HCT116 (cell line): ENCODE measurements around the gene SERINC5. TPM values are rescaled to one million over a fixed set of nuclear protein-coding genes. Genes with fewer than 3 reads are reported as not detected.
"Not testable (repeated sequence)": the region's sequence is repeated elsewhere in the genome, so short reads cannot be mapped to it uniquely, and the experiment has no call there.

ENCODE experiments used
- ATAC-seq: fragments of 200-7000 bp; cut with Tn5 transposase; 2 replicates; pipeline ENCODE4 v1.9.1; 2020; ENCODE audit warnings: mild to moderate bottlenecking, moderate library complexity
- BruUV-seq: library from RNA; stranded (reverse); fragments of 400-500 nt; replicated peaks from 2 replicates; lab custom pipeline; 2021; lab: Mats Ljungman, UMichigan
- CTCF ChIA-PET: fragments of 300-600 bp; sonication (Branson Sonifier 250); formaldehyde crosslinking; loops from one replicate; lab custom pipeline; 2021; ENCODE audit warnings: antibody characterized with exemption; lab: Charles Lee
- POLR2A ChIA-PET: fragments of 300-600, 350-600 bp; sonication (Branson Sonifier 250); formaldehyde crosslinking; loops from one replicate; lab custom pipeline; 2021; ENCODE audit warnings: antibody characterized with exemption; lab: Charles Lee
- RAD21 ChIA-PET, 2 experiments: fragments of 300-600 bp; sonication (Branson Sonifier 250); formaldehyde crosslinking; loops; one replicate each; lab custom pipeline; 2023; ENCODE audit warnings: low total read pairs in 2 of 2; ENCODE audit not compliant: uncharacterized antibody in 2 of 2, unreplicated experiment in 2 of 2, low non-redundant PET in 1 of 2; lab: Charles Lee
- DNase-seq: peaks from one replicate; pipeline ENCODE4 v3.0.0-alpha.2; 2010; ENCODE audit warnings: low read depth, low spot score
- H2AFZ ChIP-seq: fragments of 200-600 bp; shearing (Covaris generic), sonication (generic); 2 replicates; pipeline ENCODE4 v1.6.1; 2017; ENCODE audit warnings: low read depth, mixed run types, mixed read lengths, antibody characterized with exemption, low read length; ENCODE audit not compliant: poor library complexity, severe bottlenecking
- H3K27ac ChIP-seq: 2 replicates; pipeline ENCODE4 v1.5.1; 2012; ENCODE audit warnings: low read depth, low read length
- H3K27me3 ChIP-seq: fragments of 200-600 bp; sonication (generic); 2 replicates; pipeline ENCODE4 v1.6.1; 2016; ENCODE audit warnings: mixed run types, low read length, mixed read lengths; ENCODE audit not compliant: insufficient read depth
- H3K36me3 ChIP-seq, 2 experiments: fragments of 200-500 bp in 1 of 2; fragments of 200-600 bp in 1 of 2; sonication (Bioruptor generic) in 1 of 2; sonication (generic) in 1 of 2; 2 replicates each; pipeline versions ENCODE4 v1.5.1 to v1.6.1; 2014 to 2016; ENCODE audit warnings: low read length in 2 of 2, inconsistent platforms in 1 of 2, mixed read lengths in 1 of 2, mixed run types in 1 of 2; ENCODE audit not compliant: insufficient read depth in 2 of 2, control insufficient read depth in 1 of 2
- H3K4me1 ChIP-seq, 2 experiments: fragments of 200-600 bp in 1 of 2; sonication (generic) in 1 of 2; 2 replicates each; pipeline versions ENCODE4 v1.5.1 to v1.6.1; 2012 to 2017; ENCODE audit warnings: low read length in 2 of 2, inconsistent platforms in 1 of 2, mild to moderate bottlenecking in 1 of 2, mixed read lengths in 1 of 2, mixed run types in 1 of 2, moderate library complexity in 1 of 2; ENCODE audit not compliant: insufficient read depth in 2 of 2, control insufficient read depth in 1 of 2
- H3K4me2 ChIP-seq: fragments of 200-600 bp; sonication (generic); 2 replicates; pipeline ENCODE4 v1.6.1; 2017; ENCODE audit warnings: mixed run types, low read length, mixed read lengths
- H3K4me3 ChIP-seq, 2 experiments: fragments of 200-600 bp in 1 of 2; sonication (generic) in 1 of 2; replicated peaks in 1 of 2; 2 replicates each; pipeline ENCODE4 v1.5.1; 2011 to 2016; ENCODE audit warnings: low read length in 2 of 2, control low read depth in 1 of 2, low read depth in 1 of 2, mild to moderate bottlenecking in 1 of 2, mixed read lengths in 1 of 2, mixed run types in 1 of 2
- H3K79me2 ChIP-seq: fragments of 200-600 bp; sonication (generic); 2 replicates; pipeline ENCODE4 v1.6.1; 2017; ENCODE audit warnings: mild to moderate bottlenecking, mixed run types, low read length, moderate library complexity, mixed read lengths; ENCODE audit not compliant: insufficient read depth
- H3K9ac ChIP-seq: fragments of 200-600 bp; sonication (generic); 2 replicates; pipeline ENCODE4 v1.6.1; 2016; ENCODE audit warnings: low read length, mixed read lengths
- H3K9me2 ChIP-seq: fragments of 200-600 bp; sonication (generic), shearing (Covaris generic); 2 replicates; pipeline ENCODE4 v1.6.1; 2017; ENCODE audit warnings: mixed run types, mild to moderate bottlenecking, moderate library complexity; ENCODE audit not compliant: insufficient read depth
- H3K9me3 ChIP-seq, 2 experiments: fragments of 200-500 bp in 1 of 2; fragments of 200-600 bp in 1 of 2; sonication (Bioruptor generic) in 1 of 2; sonication (generic) in 1 of 2; 2 replicates each; pipeline ENCODE4 v1.6.1; 2014 to 2017; ENCODE audit warnings: low read length in 2 of 2, mixed read lengths in 2 of 2, inconsistent platforms in 1 of 2, low read depth in 1 of 2, mild to moderate bottlenecking in 1 of 2, mixed run types in 1 of 2, moderate library complexity in 1 of 2; ENCODE audit not compliant: control insufficient read depth in 1 of 2, insufficient read depth in 1 of 2
- H4K20me1 ChIP-seq: fragments of 200-600 bp; sonication (generic), shearing (Covaris generic); 2 replicates; pipeline ENCODE4 v1.6.1; 2017; ENCODE audit warnings: mixed run types, mild to moderate bottlenecking, moderate library complexity; ENCODE audit not compliant: insufficient read depth
- CEBPB ChIP-seq: IDR thresholded peaks from 2 replicates; pipeline ENCODE4 v1.6.1; 2012; ENCODE audit warnings: low read depth
- intact Hi-C: fragments of 100-400 bp; cut with micrococcal nuclease; formaldehyde crosslinking; loops from 2 replicates; pipeline ENCODE4 v1.10.0; 2022
- total RNA-seq: library from RNA; stranded (reverse); gene quantifications from one replicate; pipeline ENCODE4 v1.2.1, GENCODE V29; 2021; ENCODE audit not compliant: unreplicated experiment
- TF ChIP-seq, protein P1 (sequence below), 3 experiments: fragments of 200-600 bp in 1 of 3; sonication (generic) in 1 of 3; IDR thresholded peaks in 2 of 3; conservative IDR thresholded peaks in 1 of 3; 2 replicates each; pipeline ENCODE4 v1.5.1; 2012 to 2017; ENCODE audit warnings: low read depth in 2 of 3, low read length in 2 of 3, antibody characterized with exemption in 1 of 3, borderline replicate concordance in 1 of 3, control low read depth in 1 of 3, mild to moderate bottlenecking in 1 of 3, mixed read lengths in 1 of 3, mixed run types in 1 of 3, moderate library complexity in 1 of 3; ENCODE audit not compliant: insufficient read depth in 1 of 3

The SERINC5 gene
- total RNA-seq, 1 experiment from 2014 or later: 39.3 TPM

GRCh38 chr5:80185535-80185934, 70.3 kb downstream of the SERINC5 start:
- H3K9ac ChIP-seq, POLR2A ChIA-PET, CTCF ChIA-PET, DNase-seq, H3K4me3 ChIP-seq, H3K9me3 ChIP-seq, H3K36me3 ChIP-seq, H3K27me3 ChIP-seq, H3K9me2 ChIP-seq, H4K20me1 ChIP-seq, RAD21 ChIA-PET, BruUV-seq, H3K79me2 ChIP-seq, H2AFZ ChIP-seq, ATAC-seq: not testable (repeated sequence)
- intact Hi-C loops: loop anchor here (2.0 kb wide), 1 partner anchor 71 kb away; the partner anchor contains the start of gene SERINC5
- H3K4me1 ChIP-seq: peaks cover 66 to 73% of the 10 kb centered on the region in 2 experiments
- H3K27ac ChIP-seq: peak overlapping the region; percentile 66
- H3K4me2 ChIP-seq: peak overlapping the region; percentile 71

- no peaks in the 10 kb centered on the region for H3K9me2 ChIP-seq
- peak overlapping the region; percentile 71 for H3K4me2 ChIP-seq
- POLR2A ChIA-PET: no interaction called here
- TF ChIP-seq, protein P1, sequence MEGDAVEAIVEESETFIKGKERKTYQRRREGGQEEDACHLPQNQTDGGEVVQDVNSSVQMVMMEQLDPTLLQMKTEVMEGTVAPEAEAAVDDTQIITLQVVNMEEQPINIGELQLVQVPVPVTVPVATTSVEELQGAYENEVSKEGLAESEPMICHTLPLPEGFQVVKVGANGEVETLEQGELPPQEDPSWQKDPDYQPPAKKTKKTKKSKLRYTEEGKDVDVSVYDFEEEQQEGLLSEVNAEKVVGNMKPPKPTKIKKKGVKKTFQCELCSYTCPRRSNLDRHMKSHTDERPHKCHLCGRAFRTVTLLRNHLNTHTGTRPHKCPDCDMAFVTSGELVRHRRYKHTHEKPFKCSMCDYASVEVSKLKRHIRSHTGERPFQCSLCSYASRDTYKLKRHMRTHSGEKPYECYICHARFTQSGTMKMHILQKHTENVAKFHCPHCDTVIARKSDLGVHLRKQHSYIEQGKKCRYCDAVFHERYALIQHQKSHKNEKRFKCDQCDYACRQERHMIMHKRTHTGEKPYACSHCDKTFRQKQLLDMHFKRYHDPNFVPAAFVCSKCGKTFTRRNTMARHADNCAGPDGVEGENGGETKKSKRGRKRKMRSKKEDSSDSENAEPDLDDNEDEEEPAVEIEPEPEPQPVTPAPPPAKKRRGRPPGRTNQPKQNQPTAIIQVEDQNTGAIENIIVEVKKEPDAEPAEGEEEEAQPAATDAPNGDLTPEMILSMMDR (IDR thresholded peaks at IDR 0.05 in 2 of 3, conservative IDR thresholded peaks at IDR 0.05 in 1 of 3; ENCODE audit: borderline replicate concordance in 1 of 3, insufficient read depth in 1 of 3, low read depth in 2 of 3, low read length in 2 of 3): no peak
- peak; percentile 72 for TF ChIP-seq CEBPB
- RAD21 ChIA-PET: no interaction called here
- intact Hi-C loops: loop anchor here (2.0 kb wide), 1 partner anchor 72 kb away; the partner anchor contains the start of gene SERINC5
- no peak overlapping the region for H3K9ac ChIP-seq
- no peaks in the 10 kb centered on the region for H3K9me3 ChIP-seq
- no peak for ATAC-seq
- no peaks in the 10 kb centered on the region for H3K79me2 ChIP-seq
- peaks cover 71 to 77% of the 10 kb centered on the region in 2 experiments for H3K4me1 ChIP-seq
- H3K4me3 ChIP-seq: no peak overlapping the region
- H4K20me1 ChIP-seq: no peaks in the 10 kb centered on the region
- H3K27ac ChIP-seq: peak overlapping the region; percentile 66
- H3K36me3 ChIP-seq: no peaks in the 10 kb centered on the region
- DNase-seq: no peak
- CTCF ChIA-PET: no interaction called here
- no peaks in the 10 kb centered on the region for H3K27me3 ChIP-seq
- no peak overlapping the region for H2AFZ ChIP-seq
- no TSS peak for BruUV-seq
These were observed 70.8 kb downstream of the SERINC5 start for GRCh38 chr5:80185095-80185494.
